GM18867 (cell line): ENCODE data around the gene SAMD4A.

Experiments
- ATAC-seq: cut with Tn5 transposase; IDR thresholded peaks from one replicate; pipeline ENCODE4 v1.9.1; 2021; ENCODE audit warnings: mild to moderate bottlenecking, moderate library complexity; ENCODE audit not compliant: unreplicated experiment

SAMD4A gene, protein sequence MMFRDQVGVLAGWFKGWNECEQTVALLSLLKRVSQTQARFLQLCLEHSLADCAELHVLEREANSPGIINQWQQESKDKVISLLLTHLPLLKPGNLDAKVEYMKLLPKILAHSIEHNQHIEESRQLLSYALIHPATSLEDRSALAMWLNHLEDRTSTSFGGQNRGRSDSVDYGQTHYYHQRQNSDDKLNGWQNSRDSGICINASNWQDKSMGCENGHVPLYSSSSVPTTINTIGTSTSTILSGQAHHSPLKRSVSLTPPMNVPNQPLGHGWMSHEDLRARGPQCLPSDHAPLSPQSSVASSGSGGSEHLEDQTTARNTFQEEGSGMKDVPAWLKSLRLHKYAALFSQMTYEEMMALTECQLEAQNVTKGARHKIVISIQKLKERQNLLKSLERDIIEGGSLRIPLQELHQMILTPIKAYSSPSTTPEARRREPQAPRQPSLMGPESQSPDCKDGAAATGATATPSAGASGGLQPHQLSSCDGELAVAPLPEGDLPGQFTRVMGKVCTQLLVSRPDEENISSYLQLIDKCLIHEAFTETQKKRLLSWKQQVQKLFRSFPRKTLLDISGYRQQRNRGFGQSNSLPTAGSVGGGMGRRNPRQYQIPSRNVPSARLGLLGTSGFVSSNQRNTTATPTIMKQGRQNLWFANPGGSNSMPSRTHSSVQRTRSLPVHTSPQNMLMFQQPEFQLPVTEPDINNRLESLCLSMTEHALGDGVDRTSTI

DNA sequence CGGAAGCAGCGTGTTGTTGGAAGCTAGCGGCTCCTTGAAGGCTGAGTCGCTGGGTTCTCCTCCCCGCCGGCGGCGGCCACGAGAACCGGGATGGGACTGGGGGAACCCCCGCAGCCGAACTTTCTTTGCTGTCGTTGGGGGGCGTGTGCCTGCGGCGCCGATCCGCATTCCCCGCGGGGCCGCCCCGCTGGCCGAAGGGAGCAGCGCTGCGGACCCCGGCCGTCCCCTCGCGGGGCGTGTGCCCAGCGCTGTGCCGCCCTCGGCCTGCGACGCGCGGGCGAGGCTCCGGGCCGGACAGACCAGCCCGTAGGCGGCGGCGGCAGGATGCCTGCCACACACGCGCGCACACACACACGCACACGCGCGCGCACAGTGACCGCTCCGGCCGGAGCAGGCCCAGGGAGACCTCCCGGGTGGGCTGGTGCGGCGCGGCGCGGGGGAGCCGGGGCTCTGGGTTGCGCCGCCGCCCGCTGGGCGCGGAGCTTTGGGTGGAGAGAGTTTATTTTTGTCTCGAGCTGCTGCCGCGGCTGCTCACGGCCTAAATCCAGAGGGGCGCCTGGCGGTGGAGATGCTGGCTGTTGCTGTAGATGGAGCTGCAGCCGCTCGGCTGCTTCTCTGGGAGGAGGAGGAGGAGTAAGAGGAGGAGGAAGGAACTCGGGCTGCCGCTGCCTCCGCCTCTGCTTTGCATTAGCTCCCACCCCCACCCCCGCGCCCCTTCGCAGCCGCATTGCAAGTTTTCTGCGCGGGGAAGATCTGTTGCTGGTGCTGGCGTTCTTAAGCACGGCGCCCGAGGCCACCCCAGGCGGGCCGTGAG, at the start of gene SAMD4A:
Gene SAMD4A (plus strand): TSS at position 719 of the 814 bp plus-strand sequence. CDS start 789 bp downstream, outside the sequence.
- ATAC-seq: peak; percentile 35

DNA sequence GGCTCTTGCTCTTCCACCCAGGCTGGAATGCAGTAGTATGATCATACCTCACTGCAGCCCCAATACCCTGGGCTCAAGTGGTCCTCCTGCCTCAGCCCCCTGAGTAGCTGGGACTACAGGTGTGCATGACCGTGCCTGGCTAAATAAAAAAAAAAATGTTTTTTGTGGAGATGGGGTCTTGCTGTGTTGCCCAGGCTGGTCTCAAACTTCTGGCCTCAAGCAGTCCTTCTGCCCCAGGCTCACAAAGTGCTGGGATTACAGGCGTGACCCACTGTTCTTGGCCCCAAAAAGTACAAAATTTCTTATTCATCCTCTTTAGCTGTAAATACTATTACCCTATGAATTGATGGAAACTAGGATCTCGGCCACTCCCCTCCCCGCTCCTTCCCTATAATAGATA, 42.5 kb upstream of the SAMD4A start:
- no peak for ATAC-seq

DNA sequence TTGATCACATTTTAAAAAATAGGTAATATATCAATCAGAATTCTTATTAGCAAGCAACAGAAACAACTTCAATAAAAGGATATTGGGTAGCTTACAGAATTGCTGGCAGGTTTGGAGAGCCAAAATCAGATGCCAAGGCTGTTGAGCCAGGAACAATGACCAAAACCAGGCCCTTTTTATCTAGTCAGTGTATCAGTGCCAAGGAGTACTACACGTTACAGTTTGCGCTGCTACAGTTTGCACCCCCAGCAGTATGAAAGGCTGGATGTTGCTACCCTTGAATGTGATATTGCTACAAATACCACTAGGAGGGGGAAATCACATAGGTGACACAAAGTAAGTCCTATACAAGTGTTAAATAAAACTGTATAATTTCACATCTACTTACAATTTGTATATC, 38.0 kb upstream of the SAMD4A start:
- ATAC-seq: no peak

DNA sequence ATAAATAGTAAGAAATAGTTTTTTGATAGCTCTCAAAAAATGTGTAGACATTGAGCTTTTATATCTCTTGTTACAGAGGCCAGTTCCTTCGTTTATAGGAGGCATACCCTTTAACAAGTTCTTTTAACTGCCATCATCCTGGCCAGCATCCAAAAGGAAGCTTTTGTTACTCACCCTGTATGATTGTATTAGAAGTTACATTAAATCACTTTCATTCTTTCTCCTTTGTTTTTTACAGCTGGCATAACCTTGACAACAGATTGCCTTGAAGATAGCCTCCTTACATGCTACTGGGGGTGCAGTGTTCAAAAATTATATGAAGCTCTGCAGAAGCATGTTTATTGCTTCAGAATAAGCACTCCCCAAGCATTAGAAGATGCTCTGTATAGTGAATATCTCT, 37.1 kb upstream of the SAMD4A start:
- ATAC-seq: no peak

DNA sequence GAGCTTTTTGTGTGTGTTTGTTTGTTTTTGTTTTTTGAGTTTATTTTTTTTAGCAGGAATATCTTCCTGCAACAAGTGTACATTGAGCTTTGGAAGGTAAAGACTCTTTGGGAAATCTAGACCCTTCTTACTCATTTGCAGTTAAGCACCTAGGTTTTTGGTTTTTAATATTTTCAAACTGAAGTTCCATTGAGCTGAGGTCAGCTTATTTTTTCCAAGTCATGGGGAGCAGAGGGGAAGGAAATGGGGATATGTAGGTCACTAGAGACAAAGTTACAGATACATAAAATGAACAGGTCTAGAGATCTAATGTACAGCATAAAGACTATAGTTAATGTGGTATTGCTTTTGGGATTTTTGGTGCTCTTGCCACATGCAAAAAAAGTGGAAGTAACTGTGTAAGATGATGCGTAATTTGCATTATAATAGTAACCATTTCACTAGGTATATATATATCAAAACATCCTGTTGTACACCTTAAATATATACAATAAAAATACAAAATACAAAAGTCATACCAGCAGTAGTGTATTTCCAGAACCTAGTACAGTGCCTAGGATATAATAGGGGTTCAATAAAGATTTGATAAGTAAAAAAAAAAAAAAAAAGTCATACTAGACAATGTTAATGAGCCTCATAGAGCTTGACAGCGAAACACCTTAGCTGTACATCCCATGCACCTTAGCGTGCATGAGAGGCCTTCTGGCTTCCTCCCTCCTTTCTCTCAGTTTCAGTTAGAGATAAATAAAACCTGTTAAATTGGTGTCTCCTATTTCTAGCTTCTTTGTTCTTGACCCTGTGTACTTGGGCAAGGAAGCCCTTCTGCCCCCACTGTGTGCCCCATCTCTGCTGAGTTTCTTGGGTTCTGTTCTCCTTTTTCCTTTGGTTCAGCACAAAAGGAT, 34.6 kb upstream of the SAMD4A start:
- ATAC-seq: peak; percentile 95

DNA sequence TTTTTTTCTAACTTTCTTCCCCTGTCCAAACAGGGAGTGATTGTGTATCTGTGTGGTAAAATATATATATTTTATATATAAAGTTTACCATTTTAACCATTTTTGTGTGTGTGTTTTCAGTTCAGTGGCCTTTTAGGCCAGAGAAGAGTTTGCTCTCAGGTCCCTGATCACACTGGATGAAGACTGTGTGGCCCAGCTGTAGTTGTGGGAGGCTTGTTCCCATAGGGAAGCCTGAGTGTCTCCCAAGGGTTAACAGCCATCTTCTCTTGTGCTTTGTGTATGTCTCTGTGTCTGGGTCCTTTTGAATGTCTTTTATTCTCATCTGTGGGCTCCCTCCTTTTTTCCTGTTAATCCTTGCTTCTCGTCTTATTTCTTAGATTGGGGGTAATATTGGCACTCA, 33.8 kb upstream of the SAMD4A start:
- ATAC-seq: peak; percentile 23

DNA sequence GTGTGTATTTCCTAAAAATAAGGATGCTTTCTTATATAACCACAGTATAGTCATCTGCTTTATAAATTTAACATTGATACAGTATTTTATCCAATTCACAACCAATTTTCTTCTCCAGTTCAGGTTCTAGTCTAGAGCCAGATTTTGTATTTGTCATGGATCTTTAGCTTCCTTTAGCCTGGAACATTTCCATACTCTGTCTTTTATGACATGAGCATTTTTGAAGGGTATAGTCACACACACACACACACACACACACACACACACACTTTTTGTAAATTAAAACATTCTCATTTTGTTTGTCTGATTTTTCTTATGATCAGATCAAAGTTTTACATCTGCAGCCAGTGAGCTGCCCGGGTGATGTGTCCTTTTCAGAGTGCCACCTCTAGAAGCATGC, 31.8 kb upstream of the SAMD4A start:
- no peak for ATAC-seq

DNA sequence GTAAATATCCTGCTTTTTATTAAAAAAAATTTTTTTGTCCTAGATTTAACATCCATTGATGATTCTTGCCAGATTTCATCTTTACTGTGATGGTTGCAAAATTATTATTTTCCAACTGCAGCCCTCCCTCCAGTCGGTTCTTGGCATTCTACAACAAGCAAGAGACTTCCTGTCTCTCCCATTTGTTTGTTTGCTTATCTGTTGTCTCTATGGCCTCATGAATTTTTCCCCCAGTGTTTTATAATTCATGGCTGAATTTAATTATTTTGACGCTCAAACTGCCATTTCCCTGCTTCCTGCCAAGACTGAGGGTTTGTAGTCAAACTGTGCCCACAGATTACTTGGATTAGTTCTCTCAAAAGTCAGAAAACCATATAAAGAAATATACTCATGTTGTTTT, 31.3 kb upstream of the SAMD4A start:
- no peak for ATAC-seq

DNA sequence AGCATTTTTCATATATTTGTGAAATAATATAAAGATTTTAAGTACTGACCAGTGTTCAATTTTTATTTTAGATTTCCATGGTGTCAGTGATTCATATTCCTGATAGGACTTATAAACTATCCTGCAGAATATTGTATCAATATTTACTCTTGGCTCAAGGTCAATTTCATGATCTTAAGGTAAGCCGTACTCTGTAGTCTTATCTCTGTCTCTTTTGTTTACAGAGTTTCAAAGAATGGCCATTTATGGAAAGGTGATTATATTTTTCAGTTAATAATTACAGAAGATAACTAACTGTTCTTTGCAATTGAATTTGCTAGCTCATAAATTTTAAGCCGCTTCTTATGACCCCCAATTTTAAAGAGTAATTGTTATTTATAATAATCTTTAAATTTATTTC, 29.3 kb upstream of the SAMD4A start:
- ATAC-seq: no peak

DNA sequence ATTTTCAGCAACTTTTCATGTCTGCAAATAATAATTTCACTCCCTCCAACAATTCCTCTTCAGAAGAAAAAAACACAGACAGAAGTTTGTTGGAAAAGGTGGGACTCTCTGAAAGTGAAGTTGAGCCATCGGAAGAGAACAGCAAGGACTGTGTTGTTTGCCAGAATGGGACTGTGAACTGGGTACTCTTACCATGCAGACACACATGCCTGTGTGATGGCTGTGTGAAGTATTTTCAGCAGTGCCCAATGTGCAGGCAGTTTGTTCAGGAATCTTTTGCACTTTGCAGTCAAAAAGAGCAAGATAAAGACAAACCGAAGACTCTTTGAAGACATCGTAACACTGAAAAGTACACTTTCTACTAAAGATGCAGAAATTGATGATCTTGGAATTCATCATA, 28.9 kb upstream of the SAMD4A start:
- no peak for ATAC-seq

DNA sequence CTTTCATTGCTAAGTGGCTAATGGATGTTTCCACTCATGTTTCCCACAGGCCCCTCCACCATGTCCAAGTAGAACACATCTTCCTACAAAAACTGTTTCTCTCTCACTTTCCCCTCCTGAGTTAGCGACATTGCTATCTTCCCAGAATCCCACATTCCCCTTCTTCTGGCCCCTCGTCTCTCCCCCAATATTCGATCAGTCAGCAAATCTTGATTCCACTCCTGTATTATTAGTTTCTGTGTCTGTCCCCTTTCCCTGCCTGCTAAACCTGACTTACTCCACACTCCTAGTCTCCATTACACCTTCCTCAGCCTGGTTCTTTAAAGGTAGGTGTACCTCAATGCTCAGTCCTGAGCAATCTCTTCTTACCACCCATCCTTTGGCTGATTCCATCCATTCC, 19.3 kb upstream of the SAMD4A start:
- no peak for ATAC-seq

DNA sequence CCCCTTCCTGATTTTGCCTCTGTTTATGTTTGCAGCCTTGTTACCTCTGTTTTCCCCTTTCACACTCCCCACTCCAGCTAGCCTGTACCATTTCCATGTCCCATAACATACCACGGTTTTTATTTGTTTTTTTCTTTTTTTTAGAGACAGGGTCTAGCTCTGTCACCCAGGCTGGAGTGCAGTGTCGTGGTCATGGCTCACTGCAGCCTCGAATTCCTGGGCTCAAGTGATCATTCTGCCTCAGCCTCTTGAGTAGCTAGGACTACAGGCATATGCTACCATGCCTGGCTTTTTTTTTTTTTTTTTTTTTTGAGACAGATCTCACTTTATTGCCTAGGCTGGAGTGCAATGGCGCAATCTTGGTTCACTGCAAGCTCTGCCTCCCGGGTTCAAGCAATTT, 18.4 kb upstream of the SAMD4A start:
- no peak for ATAC-seq

DNA sequence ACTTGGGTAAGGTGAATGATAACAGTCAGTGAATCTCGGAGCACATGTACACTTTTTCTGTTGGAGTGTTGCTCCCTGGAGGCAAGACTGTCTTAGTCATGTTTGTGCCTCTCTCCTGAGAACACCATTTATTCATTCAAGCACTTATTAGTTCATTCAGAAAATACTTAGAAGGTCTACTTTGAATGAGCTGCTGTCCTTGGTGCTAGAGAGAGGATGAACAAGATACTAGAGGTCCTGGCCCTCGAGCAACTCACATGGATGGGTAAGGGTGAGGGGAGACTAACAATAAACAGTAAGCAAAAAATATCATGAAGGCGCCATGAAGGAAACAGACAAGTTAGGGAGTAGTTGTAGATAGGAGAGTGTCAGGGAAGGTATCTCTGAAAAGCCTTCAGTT, 17.1 kb upstream of the SAMD4A start:
- ATAC-seq: no peak

DNA sequence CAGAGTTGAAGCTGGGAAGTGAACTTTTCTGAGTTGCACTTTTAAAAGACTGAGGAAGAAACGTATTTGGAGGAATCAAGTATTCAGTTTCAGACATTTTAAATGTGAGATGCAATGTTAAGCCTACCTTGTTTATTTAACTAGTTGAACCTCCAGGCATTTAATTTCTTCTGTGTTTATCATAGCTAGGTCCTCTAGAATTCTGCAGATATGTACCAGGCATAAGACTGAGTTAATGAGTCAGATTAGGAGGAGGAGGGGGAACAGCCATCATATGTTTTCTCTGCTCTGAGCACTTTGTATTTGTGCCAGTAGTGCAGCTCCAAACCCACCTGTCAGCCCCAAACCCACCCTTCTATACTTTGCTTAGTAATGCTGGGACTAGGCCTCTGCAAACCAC, 16.4 kb upstream of the SAMD4A start:
- ATAC-seq: no peak

DNA sequence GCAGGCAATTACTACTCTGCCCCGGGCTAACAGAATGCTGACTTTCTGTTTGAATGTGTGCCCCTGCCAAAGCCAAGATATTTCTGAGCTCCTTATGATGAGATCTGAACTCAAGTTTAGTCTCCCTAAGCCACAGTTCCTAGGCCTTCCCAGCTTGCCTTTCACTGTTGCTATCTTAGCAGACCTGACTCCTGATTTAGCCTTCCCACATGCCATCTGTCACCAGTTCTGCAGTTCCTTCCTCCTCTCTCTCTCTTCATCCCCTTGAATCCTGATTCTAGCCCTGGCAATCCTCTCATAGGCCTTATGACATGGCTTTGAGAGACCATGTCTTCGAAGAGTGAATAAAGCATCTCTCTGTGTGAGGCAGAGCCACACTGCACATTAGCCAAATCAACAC, 12.5 kb upstream of the SAMD4A start:
- no peak for ATAC-seq

DNA sequence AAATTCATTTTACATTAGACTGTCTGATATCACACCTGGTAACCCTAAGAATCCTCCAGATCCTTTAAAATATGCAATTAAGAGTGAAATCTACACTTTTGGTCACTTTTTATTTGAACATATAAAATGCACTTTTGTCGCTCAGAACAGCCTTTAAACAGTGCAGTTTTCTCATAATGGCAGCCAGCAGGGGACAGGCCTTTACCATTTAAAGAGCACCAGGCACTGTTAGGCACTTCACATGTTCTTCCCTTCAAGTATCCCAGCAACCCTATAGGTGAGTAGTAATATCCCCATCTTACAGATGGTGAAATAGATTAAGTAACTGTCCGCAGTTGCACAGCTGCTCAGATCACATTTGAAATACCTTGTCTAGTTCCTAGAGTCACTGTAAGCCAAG, 11.3 kb upstream of the SAMD4A start:
- ATAC-seq: no peak

DNA sequence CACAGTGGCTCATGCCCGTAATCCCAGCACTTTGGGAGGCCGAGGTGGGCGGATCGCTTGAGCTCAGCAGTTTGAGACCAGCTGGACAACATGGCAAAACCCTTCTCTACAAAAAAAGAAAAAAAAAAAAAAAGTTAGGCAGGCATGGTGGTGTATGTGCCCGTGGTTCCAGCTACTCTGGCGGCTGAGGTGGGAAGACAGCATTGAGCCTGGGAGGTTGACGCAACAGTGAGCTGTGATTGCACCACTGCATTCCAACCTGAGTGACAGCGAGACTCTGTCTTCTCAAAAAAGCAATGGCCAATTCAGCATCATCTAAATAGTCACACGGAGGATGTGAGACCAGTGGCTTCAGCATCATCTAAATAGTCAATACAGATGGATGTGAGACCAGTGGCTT, 10.4 kb upstream of the SAMD4A start:
- no peak for ATAC-seq

DNA sequence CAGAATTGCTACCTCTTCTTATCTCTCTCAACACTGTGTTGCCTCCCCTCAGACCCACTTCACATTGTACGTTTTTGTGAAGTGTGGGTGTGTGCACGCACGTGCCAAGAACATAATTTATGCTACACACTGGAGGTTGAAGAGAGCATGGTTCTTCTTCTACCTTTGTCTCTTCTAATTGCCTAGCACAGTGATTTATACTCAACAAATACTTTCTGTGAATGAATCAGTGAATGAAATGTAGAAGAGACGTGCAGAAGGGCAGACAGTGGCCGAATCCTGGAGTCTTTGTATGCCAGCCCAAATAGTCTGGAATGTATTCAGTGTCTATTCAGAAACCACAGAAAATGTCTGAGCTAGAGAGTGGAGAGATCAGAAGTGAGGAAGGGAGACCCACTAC, 4.6 kb upstream of the SAMD4A start:
- no peak for ATAC-seq

DNA sequence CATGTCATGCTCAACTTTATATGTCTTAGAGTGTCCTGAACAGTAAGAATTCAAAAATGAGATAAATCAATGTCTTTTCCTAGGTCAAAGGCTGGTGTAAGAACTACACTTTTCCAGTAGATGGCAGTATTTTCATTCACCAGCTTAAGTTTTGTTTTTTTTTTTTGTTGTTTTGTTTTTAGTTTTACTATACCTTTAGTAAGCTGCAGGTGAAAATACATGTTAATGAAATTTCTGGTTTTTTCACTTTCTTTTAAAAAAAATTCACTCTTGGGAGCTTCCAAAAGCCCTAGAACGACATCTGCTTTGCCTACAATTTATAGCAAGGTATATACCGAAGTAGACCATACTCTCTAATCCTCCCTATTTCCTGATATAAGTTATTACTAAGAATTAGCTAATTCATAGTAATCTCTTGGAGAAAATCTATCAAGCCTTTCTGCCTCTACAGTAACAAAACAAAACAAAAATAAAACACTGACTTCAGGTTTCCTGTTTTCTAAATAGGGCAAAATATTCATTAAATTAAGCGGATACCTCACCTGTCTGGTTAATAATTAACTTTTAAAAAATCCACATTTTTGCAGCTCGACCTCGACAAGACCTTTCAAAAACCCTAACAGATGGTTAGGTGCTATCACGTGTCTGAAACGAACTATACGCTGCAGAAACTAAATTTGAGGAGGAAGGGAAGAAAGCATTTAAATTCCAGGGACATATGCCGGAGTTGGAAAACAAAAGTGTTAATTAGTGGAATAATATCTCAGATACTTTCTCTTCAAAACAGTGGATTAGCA, 2.7 kb upstream of the SAMD4A start:
- no peak for ATAC-seq
